Heart right ventricle (tissue), 16 donors: Measurements from ENCODE around the gene KIAA0930. TPM values are rescaled to one million over a fixed set of nuclear protein-coding genes. Genes with fewer than 3 reads are reported as not detected.
"Not testable (repeated sequence)": the region's sequence is repeated elsewhere in the genome, so short reads cannot be mapped to it uniquely, and the experiment has no call there.

ENCODE experiments used
- ATAC-seq, 8 donors: fragments of 200-7000 bp; cut with Tn5 transposase; one replicate each; pipeline ENCODE4 v1.9.1; 2020; ENCODE audit warnings: mild to moderate bottlenecking in 8 of 8, moderate library complexity in 8 of 8, moderate number of reproducible peaks in 1 of 8
- DNase-seq, 2 donors: peaks; one replicate each; pipeline ENCODE4 v3.0.0-alpha.2; 2020
- H3K27ac ChIP-seq, 10 donors: fragments of 200-600 bp; sonication (generic) in 2 of 10; one replicate each; pipeline versions ENCODE4 v1.5.0 to v1.8.0; 2020 to 2022; ENCODE audit warnings: mild to moderate bottlenecking in 3 of 10
- H3K27me3 ChIP-seq, 7 donors: fragments of 200-600 bp; one replicate each; pipeline ENCODE4 v1.8.0; 2021 to 2022; ENCODE audit warnings: mild to moderate bottlenecking in 2 of 7
- H3K36me3 ChIP-seq, 9 donors: fragments of 200-600 bp; sonication (generic) in 1 of 9; one replicate each; pipeline versions ENCODE4 v1.5.0 to v1.8.0; 2020 to 2022; ENCODE audit warnings: mild to moderate bottlenecking in 2 of 9
- H3K4me1 ChIP-seq, 9 donors: fragments of 200-600 bp; sonication (generic) in 1 of 9; one replicate each; pipeline versions ENCODE4 v1.5.0 to v1.8.0; 2020 to 2022; ENCODE audit warnings: mild to moderate bottlenecking in 4 of 9
- H3K4me3 ChIP-seq, 10 donors: fragments of 200-600 bp; sonication (generic) in 2 of 10; one replicate each; pipeline versions ENCODE4 v1.5.0 to v1.8.0; 2020 to 2022; ENCODE audit warnings: mild to moderate bottlenecking in 7 of 10, moderate library complexity in 2 of 10
- H3K9me3 ChIP-seq, 11 donors: fragments of 200-600 bp in 10 of 11; sonication (generic) in 2 of 11; one replicate each; pipeline versions ENCODE4 v1.5.0 to v1.8.0; 2013 to 2022; ENCODE audit warnings: mild to moderate bottlenecking in 2 of 11, control low read depth in 1 of 11, moderate library complexity in 1 of 11
- WGBS, 2 donors: extraction: QIAGEN DNeasy Blood & Tissue Kit; methylation state at CpG; one replicate each; pipeline ENCODE4 v1.1.7; 2013; ENCODE audit warnings: inconsistent platforms in 1 of 2; 5-methylcytosine and 5-hydroxymethylcytosine counted together
- intact Hi-C, 10 donors: fragments of 100-400 bp; cut with DNase I; formaldehyde crosslinking; loops; one replicate each; pipeline versions ENCODE4 v1.11.1 to v1.14.2; 2022
- polyA plus RNA-seq, 2 donors: library from polyadenylated mRNA; stranded (reverse); fragments of 200-250 nt; gene quantifications; one replicate each; pipeline ENCODE4 v1.2.3, GENCODE V29; 2013
- total RNA-seq, 10 donors: library from RNA; stranded (reverse); fragmentation: NEBNext Ultra II Directional in 3 of 10; extraction: Animal tissue kit (Norgen Biotek cat#: 25700) in 3 of 10; gene quantifications; one replicate each; pipeline versions ENCODE4 v1.2.1 to v1.2.4, GENCODE V29; 2021 to 2023
- TF ChIP-seq, protein P1 (sequence below), 9 donors: fragments of 200-600 bp; sonication (generic) in 2 of 9; IDR thresholded peaks; one replicate each; pipeline versions ENCODE4 v1.5.0 to v1.8.0; 2021 to 2022; ENCODE audit warnings: antibody characterized with exemption in 9 of 9, mild to moderate bottlenecking in 5 of 9, moderate library complexity in 1 of 9
- donor health status: Arrhythmogenic right ventricular cardiomyopathy.
- donor health status: ischemic (EF 13 %, LVEDD 7.1; RV severe dilation, severe dysfunction).
- donor health status: healthy with polysubstance abuse.
- donor health status: DM: no; HTN: yes; CAD: no.
- donor health status: DM: no; HTN: no; CAD: no.
- donor health status: ischemic (EF 25% LVEDD 6.9; RV normal size, moderate dysfunction).
- donor health status: ischemic (EF 25% LVEDD 5.7; RV mildly dilated, moderate dysfunction).
- donor health status: healthy.
- donor health status: DM: yes; HTN: yes; CAD: no.
- donor health status: Ischemic cardiomyopathy.
- donor health status: ischemic (EF 35%, LVEDD 5.7; RV mildly dilated, moderate dysfunction).
- donor health status: nonischemic (EF 11% LVEDD 7.7; RV severe dilation, severe dysfunction).
- donor health status: DM: yes; HTN: yes; CAD: no.
- donor health status: PGD.
- donor health status: ischemic (EF 29% LVEDD 5.4; RV normal size, mild dysfunction).
- donor health status: nonischemic (EF 23%, LVEDD 6.1; RV moderate dilation, normal function).

Gene KIAA0930
- total and polyA plus RNA-seq, 12 donors = 9.1 to 48.3 (median 16.3) TPM

GRCh38 chr22:45261407-45262088, 20.9 kb upstream of the KIAA0930 start:
- intact Hi-C loops = loop anchor here in 3 of 10 donors (5.0 to 10.0 kb wide), 2 partner anchors 159 to 437 kb away; no protein-coding TSS in a partner anchor
- Histone ChIP-seq H3K27me3 (no peaks in the 10 kb centered on the region), H3K4me1 (peaks cover 0 to 26% (median 12%) of the 10 kb centered on the region in 9 donors), H3K9me3 (no peaks in the 10 kb centered on the region), H3K4me3 (no peak overlapping the region), H3K36me3 (no peaks in the 10 kb centered on the region), H3K27ac (no peak overlapping the region)
- 86 to 89% methylated on average over 20 of the region's 20 CpGs for WGBS, 2 donors
- no peak for ATAC-seq
- no peak for DNase-seq
- TF ChIP-seq, protein P1, sequence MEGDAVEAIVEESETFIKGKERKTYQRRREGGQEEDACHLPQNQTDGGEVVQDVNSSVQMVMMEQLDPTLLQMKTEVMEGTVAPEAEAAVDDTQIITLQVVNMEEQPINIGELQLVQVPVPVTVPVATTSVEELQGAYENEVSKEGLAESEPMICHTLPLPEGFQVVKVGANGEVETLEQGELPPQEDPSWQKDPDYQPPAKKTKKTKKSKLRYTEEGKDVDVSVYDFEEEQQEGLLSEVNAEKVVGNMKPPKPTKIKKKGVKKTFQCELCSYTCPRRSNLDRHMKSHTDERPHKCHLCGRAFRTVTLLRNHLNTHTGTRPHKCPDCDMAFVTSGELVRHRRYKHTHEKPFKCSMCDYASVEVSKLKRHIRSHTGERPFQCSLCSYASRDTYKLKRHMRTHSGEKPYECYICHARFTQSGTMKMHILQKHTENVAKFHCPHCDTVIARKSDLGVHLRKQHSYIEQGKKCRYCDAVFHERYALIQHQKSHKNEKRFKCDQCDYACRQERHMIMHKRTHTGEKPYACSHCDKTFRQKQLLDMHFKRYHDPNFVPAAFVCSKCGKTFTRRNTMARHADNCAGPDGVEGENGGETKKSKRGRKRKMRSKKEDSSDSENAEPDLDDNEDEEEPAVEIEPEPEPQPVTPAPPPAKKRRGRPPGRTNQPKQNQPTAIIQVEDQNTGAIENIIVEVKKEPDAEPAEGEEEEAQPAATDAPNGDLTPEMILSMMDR (IDR thresholded peaks at IDR 0.05) = no peak

DNA sequence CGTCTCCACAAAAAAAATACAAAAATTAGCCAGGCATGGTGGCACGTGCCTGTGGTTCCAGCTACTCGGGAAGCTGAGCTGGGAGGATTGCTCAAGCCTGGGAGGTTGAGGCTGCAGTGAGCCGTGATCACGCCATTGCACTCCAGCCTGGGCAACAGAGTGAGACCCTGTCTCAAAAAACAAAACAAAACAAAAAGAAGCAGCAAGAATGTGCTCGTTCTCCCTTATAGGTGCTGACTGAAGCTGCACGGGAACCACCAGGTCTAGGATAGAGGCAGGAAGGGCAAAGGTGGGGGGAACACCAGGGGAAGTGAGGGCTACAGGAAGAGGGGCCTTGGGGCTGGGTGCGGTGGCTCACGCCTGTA, 19.7 kb upstream of the KIAA0930 start:
- H3K27ac ChIP-seq, ATAC-seq, DNase-seq, H3K9me3 ChIP-seq, H3K4me3 ChIP-seq, H3K27me3 ChIP-seq, H3K36me3 ChIP-seq: not testable (repeated sequence)
- intact Hi-C loops = loop anchor here in 3 of 10 donors (5.0 to 10.0 kb wide), 2 partner anchors 158 to 436 kb away; no protein-coding TSS in a partner anchor
- peaks cover 0 to 26% (median 12%) of the 10 kb centered on the region in 9 donors for H3K4me1 ChIP-seq
- 71 to 74% methylated on average over 9 of the region's 9 CpGs for WGBS, 2 donors

DNA sequence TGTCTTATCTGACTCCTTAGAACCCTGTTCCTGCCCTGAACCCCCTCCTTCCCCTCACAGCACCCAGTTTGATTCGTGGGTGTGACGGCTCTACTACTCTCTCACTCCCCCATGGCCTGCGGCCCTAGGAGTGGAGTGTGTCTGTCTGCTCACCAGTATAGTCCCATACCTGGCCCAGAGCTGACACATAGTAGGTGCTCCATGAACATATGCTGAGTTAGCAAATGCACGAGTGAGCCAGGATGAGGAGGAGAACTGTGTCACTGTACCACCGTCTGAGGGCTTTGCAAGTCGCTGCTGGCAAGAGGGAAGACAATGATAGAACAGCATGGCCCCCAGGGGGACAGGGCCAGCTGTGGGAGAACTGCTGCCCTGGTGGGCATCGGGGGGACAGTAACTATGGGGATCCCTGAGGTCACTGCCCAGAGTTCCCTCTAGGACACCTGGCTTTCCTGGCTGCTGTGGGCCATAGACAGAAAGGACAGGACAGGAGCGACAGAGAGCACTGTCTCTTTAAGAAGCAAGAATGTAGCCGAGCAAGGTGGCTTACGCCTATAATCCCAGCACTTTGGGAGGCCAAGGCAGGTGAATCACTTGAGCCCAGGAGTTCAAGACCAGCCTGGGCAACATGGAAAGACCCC, 19.2 kb upstream of the KIAA0930 start:
- WGBS, 2 donors = 73 to 77% methylated on average over 10 of the region's 10 CpGs
- ATAC-seq = no peak
- intact Hi-C loops = loop anchor here in 3 of 10 donors (5.0 to 10.0 kb wide), 2 partner anchors 158 to 435 kb away; no protein-coding TSS in a partner anchor

GRCh38 chr22:45257941-45258340, 17.2 kb upstream of the KIAA0930 start:
- DNase-seq, H3K4me3 ChIP-seq, intact Hi-C loops, H3K27ac ChIP-seq, H3K27me3 ChIP-seq, H3K9me3 ChIP-seq, ATAC-seq, H3K36me3 ChIP-seq: not testable (repeated sequence)
- peaks cover 0 to 14% (median 3%) of the 10 kb centered on the region in 9 donors for H3K4me1 ChIP-seq
- 89 to 96% methylated on average over 4 of the region's 4 CpGs for WGBS, 2 donors

More for the DNA sequence above, 19.2 kb upstream of the KIAA0930 start:
- H3K36me3 ChIP-seq = no peaks in the 10 kb centered on the region
- no peak for DNase-seq
- H3K4me1 ChIP-seq = peaks cover 0 to 26% (median 12%) of the 10 kb centered on the region in 9 donors
- H3K27me3 ChIP-seq = no peaks in the 10 kb centered on the region
- TF ChIP-seq, protein P1 (IDR thresholded peaks at IDR 0.05) = no peak
- H3K4me3 ChIP-seq = no peak overlapping the region
- no peaks in the 10 kb centered on the region for H3K9me3 ChIP-seq
- no peak overlapping the region for H3K27ac ChIP-seq

GRCh38 chr22:45254789-45255278, 14.1 kb upstream of the KIAA0930 start:
- no peaks in the 10 kb centered on the region for H3K4me1 ChIP-seq
- peaks cover 0 to 6% (median 0%) of the 10 kb centered on the region in 7 donors for H3K27me3 ChIP-seq
- TF ChIP-seq, protein P1 (IDR thresholded peaks at IDR 0.05) = no peak
- ATAC-seq = no peak
- intact Hi-C loops = no loop called here
- H3K9me3 ChIP-seq = no peaks in the 10 kb centered on the region
- H3K36me3 ChIP-seq = no peaks in the 10 kb centered on the region
- H3K27ac ChIP-seq = no peak overlapping the region
- WGBS, 2 donors = 81 to 86% methylated on average over 6 of the region's 6 CpGs
- no peak for DNase-seq
- H3K4me3 ChIP-seq = no peak overlapping the region
